NCI-H1930 (cell line): Measurements from ENCODE around the gene TTLL5.
A peak's percentile ranks its signal among the peaks of the same experiment; 100 is the strongest.

Source experiments
- DNase-seq, 2 experiments: peaks; one replicate each; lab custom pipeline; 2025; lab: John Stamatoyannopoulos, UW

TTLL5 gene, protein sequence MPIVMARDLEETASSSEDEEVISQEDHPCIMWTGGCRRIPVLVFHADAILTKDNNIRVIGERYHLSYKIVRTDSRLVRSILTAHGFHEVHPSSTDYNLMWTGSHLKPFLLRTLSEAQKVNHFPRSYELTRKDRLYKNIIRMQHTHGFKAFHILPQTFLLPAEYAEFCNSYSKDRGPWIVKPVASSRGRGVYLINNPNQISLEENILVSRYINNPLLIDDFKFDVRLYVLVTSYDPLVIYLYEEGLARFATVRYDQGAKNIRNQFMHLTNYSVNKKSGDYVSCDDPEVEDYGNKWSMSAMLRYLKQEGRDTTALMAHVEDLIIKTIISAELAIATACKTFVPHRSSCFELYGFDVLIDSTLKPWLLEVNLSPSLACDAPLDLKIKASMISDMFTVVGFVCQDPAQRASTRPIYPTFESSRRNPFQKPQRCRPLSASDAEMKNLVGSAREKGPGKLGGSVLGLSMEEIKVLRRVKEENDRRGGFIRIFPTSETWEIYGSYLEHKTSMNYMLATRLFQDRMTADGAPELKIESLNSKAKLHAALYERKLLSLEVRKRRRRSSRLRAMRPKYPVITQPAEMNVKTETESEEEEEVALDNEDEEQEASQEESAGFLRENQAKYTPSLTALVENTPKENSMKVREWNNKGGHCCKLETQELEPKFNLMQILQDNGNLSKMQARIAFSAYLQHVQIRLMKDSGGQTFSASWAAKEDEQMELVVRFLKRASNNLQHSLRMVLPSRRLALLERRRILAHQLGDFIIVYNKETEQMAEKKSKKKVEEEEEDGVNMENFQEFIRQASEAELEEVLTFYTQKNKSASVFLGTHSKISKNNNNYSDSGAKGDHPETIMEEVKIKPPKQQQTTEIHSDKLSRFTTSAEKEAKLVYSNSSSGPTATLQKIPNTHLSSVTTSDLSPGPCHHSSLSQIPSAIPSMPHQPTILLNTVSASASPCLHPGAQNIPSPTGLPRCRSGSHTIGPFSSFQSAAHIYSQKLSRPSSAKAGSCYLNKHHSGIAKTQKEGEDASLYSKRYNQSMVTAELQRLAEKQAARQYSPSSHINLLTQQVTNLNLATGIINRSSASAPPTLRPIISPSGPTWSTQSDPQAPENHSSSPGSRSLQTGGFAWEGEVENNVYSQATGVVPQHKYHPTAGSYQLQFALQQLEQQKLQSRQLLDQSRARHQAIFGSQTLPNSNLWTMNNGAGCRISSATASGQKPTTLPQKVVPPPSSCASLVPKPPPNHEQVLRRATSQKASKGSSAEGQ (N-terminal part only)

DNA sequence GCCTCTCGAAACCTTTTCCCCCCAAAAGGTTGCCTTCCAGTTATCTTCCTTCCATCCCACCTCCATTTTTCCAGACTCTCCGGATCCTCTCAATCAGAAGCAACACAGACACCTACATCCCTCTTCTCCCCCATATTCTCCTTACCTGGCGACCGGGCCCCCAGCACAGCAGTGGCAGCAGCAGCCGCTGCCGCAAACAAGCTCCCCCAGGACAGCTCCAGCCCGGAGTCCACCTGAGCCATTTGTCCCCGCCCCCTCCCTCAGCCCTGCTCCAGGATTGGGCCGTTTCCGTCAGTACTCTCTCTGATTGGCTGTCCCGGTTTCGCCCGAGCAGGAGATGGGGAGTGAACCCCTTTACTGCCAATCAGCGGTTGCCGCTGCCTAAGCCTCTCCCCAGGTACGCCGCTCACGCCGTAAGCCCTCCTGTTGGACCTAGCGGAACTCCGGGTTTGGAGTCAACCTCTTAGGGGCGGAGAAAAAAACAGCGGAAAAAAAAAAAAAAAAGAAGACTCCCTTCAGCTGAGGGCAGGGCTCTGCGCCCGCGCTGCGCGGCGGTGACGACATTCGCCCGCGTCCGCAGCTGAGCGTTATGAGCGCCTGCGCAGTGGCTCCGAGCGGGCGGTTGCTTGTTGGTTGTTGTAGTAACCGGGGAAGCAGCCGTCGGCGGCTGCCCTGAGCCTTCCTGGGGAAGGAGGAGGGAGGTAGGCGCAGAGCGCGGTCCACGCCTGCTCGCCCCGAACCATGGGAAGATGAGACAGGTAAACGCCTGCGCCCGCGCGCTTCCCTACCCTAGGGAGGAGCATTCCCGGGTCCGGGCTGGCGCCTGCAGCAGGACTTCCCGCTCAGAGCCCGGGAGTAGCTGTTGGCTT, at the start of gene TTLL5, which contains the start of gene ERG28:
TTLL5 (plus strand) TSS at position 617 of the 869 bp plus-strand sequence. CDS start 1,904 bp downstream, outside the sequence.
ERG28 (minus strand) TSS at position 247 of the 869 bp plus-strand sequence. CDS start 3,374 bp downstream, outside the sequence.
- DNase-seq = peak; percentile 98 to 99

DNA sequence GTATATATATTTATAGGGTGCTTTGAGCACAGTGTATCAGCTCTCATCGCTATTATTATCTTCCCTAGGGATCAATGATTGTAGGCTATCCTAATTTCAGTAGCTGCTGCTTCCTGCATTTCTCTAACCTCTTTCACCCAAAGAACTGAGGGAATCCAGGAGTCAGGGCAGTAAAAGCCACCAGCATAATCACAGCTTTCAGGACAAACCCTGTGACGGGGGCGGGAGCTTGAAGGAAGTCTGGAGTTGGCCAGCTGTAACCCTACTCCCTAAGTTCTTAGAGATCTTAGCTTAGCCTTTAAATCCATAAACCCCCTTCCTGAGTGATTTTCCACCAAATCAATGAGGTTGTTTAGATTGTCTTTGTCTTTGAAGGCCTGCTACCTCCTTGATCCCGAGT, 48.9 kb upstream of the TTLL5 start:
- DNase-seq = no peak

DNA sequence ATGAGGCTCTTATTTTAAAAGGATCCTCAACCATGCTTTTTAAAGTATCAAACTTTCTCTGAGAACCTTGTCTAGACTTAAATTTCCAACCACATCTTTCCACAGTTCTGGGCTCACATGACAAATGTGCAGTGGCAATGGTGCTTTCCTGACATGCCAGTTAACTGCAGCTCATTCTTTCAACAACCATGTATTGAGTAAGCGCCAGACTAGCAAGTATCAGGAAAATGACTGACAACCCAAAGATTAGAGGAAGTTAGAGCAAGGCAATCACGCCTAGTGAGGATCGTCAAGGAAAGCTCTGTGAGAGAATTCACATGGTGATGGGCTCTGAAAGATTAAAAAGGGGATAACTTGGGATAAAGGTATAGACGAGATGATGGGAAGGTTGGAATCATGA, 46.9 kb upstream of the TTLL5 start:
- DNase-seq = no peak

DNA sequence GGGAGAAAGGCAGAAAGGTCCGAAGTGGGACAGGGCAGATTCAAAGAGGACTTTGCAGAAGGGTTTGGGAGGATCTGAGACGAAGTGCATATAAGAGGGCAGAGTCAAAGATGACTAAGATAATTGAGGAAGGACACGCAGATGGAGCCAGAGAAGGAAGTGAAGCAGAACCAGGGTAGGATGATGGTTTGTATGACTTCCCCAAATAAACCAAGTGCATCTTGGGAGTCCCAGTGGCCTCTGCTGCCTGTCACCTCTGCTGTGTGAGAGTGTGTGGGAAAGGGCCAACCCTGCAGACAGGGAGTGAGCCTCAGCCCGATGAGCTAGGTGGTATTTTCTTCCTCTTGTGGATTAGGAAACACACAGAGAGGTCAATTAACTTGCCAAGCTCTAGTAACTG, 45.8 kb upstream of the TTLL5 start:
- DNase-seq = no peak

DNA sequence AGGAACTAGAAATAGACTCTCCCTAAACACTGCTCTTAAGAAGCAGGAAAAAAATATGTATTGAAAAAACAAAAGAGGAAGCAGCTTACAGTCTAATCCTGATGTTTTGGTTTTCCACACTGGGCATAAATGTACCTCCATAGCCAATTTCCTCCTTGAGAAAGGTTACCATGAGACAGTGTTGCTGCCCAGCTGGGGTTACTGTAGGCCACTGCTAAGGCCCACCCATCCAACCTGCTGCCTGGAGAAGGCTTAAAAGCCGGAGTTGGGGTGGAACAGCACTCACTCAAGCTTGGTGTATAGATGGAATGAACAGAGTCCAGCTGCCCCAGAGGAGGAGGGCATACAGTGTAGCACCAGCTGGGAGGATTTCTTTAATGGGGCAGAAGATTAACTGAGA, 41.5 kb upstream of the TTLL5 start:
- no peak for DNase-seq

DNA sequence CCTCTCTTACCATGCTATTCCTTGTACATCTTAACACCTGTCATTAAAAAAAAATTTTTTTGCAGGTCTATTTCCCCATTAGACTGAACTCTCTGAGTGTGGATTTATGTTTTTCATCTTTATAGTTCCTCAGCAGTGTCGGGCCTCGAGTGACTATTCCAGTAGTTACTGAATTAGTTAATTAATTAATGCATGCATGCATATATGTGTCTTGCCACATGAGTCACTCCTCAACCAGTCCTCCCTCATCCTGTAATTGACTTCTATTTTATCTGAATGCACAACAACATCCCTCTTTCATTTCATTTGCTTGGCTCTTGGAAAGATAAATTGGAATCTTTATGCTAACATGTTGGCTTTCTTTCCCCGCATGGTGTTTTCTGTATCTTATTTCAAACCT, 36.0 kb upstream of the TTLL5 start:
- no peak for DNase-seq

DNA sequence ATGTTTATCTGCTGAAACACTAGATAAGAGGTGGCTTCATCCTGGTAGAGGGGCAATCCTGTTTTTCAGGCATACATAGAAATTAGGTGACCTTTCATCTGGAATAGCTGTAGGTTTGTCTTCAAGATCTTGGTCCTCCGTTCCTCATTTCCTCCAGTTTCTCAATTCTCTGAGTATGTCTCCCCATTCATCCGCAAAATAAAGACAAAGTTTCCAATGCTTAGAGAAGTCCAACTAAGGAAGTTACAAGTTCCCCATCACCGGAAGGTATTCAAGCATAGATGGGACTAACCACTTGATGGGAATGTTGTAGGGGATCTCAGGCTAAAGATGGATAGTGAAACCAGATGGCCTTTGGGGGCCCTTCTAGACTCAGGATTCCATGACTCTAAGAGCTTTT, 34.6 kb upstream of the TTLL5 start:
- no peak for DNase-seq

DNA sequence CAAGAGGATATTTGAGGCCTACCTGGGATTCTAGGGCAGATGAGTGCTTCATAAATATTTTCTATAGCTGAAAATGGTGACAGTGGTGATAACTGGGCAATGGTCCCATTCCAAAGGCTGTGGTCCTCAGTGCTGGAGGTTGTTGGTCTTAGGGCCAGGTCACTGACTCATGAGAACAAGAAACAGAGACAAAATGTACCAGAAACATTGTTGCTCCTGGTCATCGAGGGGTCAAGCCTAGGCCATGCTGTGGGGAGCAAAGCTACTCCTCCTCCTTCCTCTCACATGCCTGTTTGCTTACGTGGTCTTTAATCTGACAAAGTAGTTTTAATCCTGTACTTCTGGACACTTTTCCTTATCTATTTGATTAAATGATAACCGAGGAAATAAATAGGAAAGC, 34.2 kb upstream of the TTLL5 start:
- DNase-seq = no peak

DNA sequence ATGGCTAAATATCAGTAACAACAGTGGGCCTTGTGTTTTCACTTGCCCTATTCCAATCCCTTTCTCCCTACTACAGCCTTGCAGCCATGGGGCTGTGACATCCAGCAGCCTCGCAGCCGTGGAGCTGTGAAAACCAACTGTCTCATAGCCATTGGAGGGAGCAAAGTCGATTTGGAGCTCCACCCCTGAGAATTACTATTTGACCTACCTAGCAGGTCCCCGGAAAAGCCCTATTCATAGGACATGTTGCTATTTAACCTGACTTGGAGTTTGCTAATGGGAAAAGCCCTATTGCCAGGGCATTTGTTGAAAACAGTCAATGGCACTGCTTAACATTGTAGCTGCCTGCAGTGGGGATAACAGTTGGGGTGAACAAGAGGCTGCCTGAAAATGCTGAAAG, 33.6 kb upstream of the TTLL5 start:
- no peak for DNase-seq

DNA sequence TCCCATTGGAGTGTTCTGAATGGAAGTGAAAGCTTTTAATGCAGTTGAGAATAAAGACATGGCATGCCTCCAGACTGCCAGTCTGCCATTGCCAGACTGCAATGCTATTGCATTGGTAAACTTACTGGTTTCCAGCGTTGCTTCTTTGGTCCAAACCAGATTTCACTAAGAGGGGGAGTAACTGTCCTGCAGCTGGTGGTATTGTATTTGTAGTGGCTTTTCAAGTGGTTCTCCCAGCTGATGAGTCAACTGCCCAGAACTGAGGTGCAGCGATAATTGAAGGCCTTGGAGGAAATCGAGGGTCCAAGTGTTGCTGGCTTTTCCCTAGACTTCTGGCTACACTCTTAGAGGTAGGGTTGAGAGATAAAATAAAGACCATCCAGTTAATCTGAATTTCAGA, 32.2 kb upstream of the TTLL5 start:
- no peak for DNase-seq

DNA sequence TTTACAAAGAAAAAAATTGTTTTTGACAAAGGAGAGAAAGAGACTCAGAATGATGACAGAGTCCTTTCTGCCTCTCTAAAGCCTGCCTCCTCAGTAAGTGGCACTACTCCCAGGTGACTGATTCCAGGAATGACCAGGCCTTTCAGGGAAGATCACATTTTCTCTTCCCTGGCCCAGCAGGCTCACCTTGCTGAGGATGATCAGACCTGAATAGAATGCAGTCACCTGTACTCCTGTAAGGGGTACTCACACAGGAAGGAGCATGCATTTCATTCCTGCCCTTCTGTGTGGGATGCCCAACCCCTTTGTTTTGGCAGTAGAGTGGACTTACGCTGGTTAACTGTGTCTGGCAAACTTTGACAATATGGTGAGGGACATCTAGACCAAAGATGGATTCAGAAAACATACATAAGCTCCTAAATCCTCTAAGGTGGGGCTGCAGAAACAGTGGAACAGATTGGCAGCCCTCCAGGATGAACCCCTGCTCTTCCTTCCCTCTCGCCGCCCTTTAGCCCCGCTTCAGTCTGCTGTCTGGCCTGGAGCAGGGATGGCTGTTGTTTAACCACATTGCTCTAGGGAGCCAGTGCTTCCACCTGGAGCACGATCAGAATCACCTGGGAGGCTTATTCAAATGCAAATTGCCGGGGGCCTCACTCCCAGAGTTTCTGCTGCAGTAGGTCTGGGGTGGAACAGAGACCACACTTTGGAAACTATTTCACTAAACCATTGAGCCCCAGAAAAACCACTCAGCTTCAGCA, 30.2 kb upstream of the TTLL5 start:
- no peak for DNase-seq

DNA sequence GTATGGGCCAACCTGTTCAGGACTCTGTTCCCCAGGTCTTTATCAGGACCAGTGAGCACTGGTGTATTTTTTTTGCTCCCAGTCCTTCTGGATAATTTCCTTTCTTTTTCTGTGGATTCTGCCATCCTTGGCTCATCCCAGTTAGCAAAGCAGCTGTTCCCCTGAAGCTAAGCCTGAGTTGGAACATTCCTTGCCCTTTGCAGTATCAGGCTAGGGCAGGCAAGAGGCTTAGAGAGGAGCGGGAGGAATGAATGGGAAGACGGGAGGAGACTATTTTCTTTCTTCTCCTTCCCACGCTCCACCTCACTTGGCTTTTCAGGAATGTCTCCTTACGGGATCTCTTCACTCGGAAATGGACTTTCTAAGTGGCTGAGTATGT, 29.6 kb upstream of the TTLL5 start:
- DNase-seq = no peak

DNA sequence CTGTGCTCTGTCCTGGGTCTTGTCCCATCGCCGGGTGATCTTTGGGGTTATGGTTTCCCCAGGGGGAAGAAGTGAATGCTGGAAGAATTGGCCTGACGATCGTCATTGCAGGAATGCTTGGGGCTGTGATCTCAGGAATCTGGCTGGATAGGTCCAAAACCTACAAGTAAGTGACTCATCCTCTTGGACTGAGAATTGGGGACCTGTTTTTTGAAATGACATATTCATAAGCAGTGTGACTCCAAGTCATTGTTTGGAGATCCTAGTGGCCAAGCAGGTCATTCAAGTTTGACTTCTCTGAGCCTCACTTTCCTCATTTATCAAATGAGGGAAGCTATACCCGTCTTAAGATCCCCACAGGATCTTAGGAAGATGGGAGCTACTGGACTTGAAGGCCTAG, 26.2 kb upstream of the TTLL5 start:
- no peak for DNase-seq

DNA sequence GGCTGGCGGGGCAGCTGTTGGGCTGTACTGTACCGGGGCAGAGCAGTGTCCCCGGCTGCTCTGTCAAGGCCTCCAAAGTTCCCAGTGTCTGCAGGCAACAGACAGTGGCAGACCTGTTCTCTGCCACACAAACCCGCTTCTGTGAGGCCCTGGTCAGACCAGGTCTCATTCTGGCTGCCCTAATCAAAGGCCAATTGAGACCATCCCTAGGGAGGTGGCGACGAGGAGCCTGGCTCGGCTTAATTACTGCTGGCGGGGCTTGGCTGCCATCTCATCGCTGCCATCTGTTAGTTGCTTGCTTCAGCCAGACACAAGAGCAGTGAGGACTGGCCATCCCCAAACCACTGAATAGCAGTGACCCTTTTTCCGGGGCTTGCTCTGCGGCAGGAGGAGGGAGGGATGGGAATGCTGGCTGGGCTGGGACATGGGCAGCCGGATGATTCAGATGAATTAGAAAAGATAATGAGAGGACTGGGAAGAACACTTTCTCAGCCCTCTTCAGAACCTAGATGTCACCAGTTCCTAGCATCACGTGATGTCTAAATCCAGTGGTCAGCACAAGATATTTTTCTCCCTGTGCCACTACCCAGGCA, 24.9 kb upstream of the TTLL5 start:
- no peak for DNase-seq

DNA sequence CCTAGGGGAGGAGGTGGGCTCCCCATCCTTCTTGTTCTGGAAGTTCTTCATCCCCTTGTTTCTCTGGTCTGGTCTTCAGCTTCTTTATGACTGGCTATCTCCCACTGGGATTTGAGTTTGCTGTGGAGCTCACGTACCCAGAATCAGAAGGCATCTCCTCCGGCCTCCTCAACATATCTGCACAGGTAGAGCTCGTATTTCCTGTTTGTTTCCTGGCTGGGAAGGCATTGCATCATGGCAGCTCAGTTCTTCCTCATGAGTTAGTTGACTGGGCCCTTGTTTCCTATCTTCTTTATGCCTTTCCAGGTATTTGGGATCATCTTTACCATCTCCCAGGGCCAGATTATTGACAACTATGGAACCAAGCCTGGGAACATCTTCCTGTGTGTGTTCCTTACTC, 20.2 kb upstream of the TTLL5 start:
- DNase-seq = no peak

DNA sequence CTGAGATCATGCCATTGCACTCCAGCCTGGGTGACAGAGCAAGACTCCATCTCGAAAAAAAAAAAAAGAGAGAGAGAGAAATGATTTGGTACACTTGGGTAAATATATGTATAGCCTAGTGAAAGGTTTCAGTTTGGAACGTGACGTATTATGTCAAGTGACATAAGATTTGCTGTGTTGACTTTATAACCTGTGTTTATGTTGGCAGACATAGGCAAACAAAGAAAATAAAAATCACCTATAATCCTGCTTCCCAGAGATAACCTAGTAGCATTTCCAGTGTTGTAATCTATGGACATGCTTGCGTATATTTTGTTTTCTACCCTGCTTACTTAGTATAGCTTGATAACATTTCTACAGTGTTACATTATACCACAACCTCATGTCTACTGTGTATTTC, 17.1 kb upstream of the TTLL5 start:
- DNase-seq = no peak

DNA sequence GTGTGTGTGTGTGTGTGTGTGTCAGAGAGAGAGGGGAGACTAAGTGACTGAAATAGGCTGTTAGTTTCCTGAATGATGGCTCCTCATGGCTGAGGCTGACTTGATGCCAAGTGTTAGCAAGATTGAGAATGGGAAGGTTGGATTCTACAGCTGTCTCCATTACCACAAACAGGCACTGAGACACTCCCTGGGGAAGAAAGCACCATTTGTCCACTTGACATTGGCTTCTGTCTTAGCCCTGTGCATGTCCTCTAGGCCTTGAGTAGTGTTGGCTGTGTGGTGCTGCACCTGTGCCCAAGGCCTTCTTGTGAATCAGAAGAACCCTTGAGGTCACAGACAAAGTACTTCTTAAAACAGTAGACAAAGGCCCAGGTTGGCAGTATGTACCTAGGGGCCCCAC, 16.0 kb upstream of the TTLL5 start:
- no peak for DNase-seq

DNA sequence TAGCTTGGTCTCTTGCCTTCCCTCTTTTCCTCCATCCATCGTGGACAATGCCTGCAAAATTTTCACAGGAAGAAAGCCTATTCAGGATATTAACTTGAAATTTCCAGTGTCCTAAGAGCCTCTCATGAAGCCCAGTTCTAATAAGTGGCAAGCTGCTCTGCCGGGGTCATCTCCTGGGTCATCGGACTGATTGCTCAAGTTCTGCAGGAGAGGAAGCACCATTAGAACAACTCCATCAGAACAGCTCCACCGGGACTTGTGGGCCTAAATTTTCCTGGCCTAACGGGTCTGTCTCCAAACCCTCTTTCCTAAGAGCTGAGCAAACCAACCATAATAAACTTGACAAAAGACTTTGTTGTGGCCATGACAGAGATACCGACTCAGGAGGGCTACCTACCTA, 14.3 kb upstream of the TTLL5 start:
- DNase-seq = no peak

DNA sequence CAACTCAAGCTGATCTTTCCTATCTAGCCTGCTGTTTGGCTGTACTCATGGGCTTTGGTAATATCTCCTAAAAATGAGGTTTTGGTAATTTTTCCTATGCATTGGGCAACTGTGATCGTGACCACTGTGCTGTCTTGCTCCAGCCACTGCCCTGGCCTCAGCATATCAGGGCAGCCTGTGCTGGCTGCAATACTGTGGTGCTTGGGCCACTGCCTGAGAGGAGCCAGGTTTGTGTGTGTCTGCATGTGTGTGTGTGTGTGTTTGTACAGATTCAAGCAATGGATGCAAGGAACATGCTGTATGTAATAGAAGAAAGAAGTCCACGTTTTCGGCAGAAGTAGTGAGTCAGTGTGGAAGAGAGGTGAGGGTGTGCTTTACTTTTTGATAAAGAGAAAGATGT, 13.4 kb upstream of the TTLL5 start:
- DNase-seq = no peak
